GM12878 (cell line): ENCODE measurements around the gene MUC5AC. TPM values are rescaled to one million over a fixed set of nuclear protein-coding genes. Genes with fewer than 3 reads are reported as not detected.

Experiments used
- ATAC-seq: fragments of 200-7000 bp; cut with Tn5 transposase; 3 replicates; pipeline ENCODE4 v1.9.1; 2020; ENCODE audit warnings: mild to moderate bottlenecking, moderate library complexity
- BruUV-seq: library from RNA; stranded (reverse); fragments of 400-500 nt; replicated peaks from 2 replicates; lab custom pipeline; 2021; lab: Mats Ljungman, UMichigan
- CTCF ChIA-PET: fragments of 300-600 bp; sonication (Branson Sonifier 250); formaldehyde crosslinking; extraction: SDS; loops from one replicate; lab custom pipeline; 2021; ENCODE audit warnings: inconsistent platforms; lab: Yijun Ruan, JAX
- POLR2A ChIA-PET: fragments of 350-600 bp; formaldehyde crosslinking; extraction: SDS; loops from one replicate; lab custom pipeline; 2021; ENCODE audit warnings: inconsistent platforms; lab: Charles Lee
- RAD21 ChIA-PET: fragments of 300-600 bp; sonication (Branson Sonifier 250); formaldehyde crosslinking; loops from one replicate; lab custom pipeline; 2023; ENCODE audit warnings: antibody characterized with exemption; ENCODE audit not compliant: unreplicated experiment; lab: Charles Lee
- SMC1A ChIA-PET: fragments of 300-600 bp; sonication (Branson Sonifier 250); formaldehyde crosslinking; loops from one replicate; lab custom pipeline; 2023; ENCODE audit not compliant: unreplicated experiment, uncharacterized antibody; lab: Charles Lee
- DNase-seq: peaks from one replicate; pipeline ENCODE4 v3.0.0-alpha.2; 2011; ENCODE audit warnings: low read depth, low spot score
- FAIRE-seq: peaks from 3 replicates; lab custom pipeline; 2011; peaks lifted over from hg19 to GRCh38; lab: Jason Lieb, UNC
- H2AFZ ChIP-seq: 2 replicates; pipeline ENCODE4 v1.6.0; 2011; ENCODE audit warnings: low read depth, low read length, control low read depth; ENCODE audit not compliant: control insufficient read depth
- H3K27ac ChIP-seq: 2 replicates; pipeline ENCODE4 v1.5.1; 2011; ENCODE audit warnings: control low read depth; ENCODE audit not compliant: control insufficient read depth, insufficient read depth
- H3K27me3 ChIP-seq, 2 experiments: replicated peaks in 1 of 2; 2 replicates each; pipeline versions ENCODE4 v1.6.0 to v1.6.1; 2011; ENCODE audit warnings: low read length in 1 of 2; ENCODE audit not compliant: control insufficient read depth in 2 of 2, insufficient read depth in 2 of 2
- H3K36me3 ChIP-seq, 2 experiments: 2 replicates each; pipeline ENCODE4 v1.5.1; 2011; ENCODE audit warnings: low read length in 1 of 2; ENCODE audit not compliant: control insufficient read depth in 2 of 2, insufficient read depth in 2 of 2
- H3K4me1 ChIP-seq: 2 replicates; pipeline ENCODE4 v1.6.1; 2011; ENCODE audit warnings: mild to moderate bottlenecking, low read length, moderate library complexity, mixed read lengths; ENCODE audit not compliant: control insufficient read depth, insufficient read depth
- H3K4me2 ChIP-seq: 2 replicates; pipeline ENCODE4 v1.6.0; 2011; ENCODE audit warnings: control low read depth; ENCODE audit not compliant: control insufficient read depth, insufficient read depth
- H3K4me3 ChIP-seq: fragments of 200-600 bp; sonication (generic); 2 replicates; pipeline ENCODE4 v1.5.1; 2016
- H3K79me2 ChIP-seq: 2 replicates; pipeline ENCODE4 v1.6.0; 2011; ENCODE audit warnings: low read length; ENCODE audit not compliant: control insufficient read depth, insufficient read depth
- H3K9ac ChIP-seq: 2 replicates; pipeline ENCODE4 v1.8.0; 2011; ENCODE audit warnings: low read length, control low read depth, mixed read lengths; ENCODE audit not compliant: control insufficient read depth, insufficient read depth
- H3K9me3 ChIP-seq: replicated peaks from 3 replicates; pipeline ENCODE4 v1.5.1; 2011; ENCODE audit warnings: mild to moderate bottlenecking, low read length; ENCODE audit not compliant: control insufficient read depth, insufficient read depth
- H4K20me1 ChIP-seq: 2 replicates; pipeline ENCODE4 v1.6.0; 2011; ENCODE audit not compliant: control insufficient read depth, insufficient read depth
- CHD1 ChIP-seq: IDR thresholded peaks from 2 replicates; pipeline ENCODE4 v1.6.1; 2012; ENCODE audit warnings: low read depth, low read length, improper control_type of control experiment
- FOS ChIP-seq: IDR thresholded peaks from 3 replicates; pipeline ENCODE4 v1.6.1; 2011; ENCODE audit warnings: borderline replicate concordance; ENCODE audit not compliant: insufficient read length; ENCODE audit errors: extremely low read depth
- GATAD2B ChIP-seq: fragments of 450-650 bp; conservative IDR thresholded peaks from 2 replicates; pipeline ENCODE4 v1.6.1; 2017; ENCODE audit warnings: low read depth, mild to moderate bottlenecking, moderate library complexity
- IKZF1 ChIP-seq: fragments of 450-650 bp; conservative IDR thresholded peaks from 2 replicates; pipeline ENCODE4 v1.6.1; 2017; ENCODE audit warnings: antibody characterized with exemption, mild to moderate bottlenecking
- NFIC ChIP-seq: IDR thresholded peaks from 2 replicates; pipeline ENCODE4 v1.6.1; 2012; ENCODE audit warnings: low read depth, mild to moderate bottlenecking, inconsistent platforms, low read length, moderate library complexity
- PML ChIP-seq: IDR thresholded peaks from 2 replicates; pipeline ENCODE4 v1.6.1; 2012; ENCODE audit warnings: low read length, inconsistent platforms
- RB1 ChIP-seq: fragments of 450-650 bp; formaldehyde crosslinking; IDR thresholded peaks from 2 replicates; pipeline ENCODE4 v1.6.1; 2017; ENCODE audit warnings: mild to moderate bottlenecking, borderline replicate concordance
- SIX5 ChIP-seq: IDR thresholded peaks from 2 replicates; pipeline ENCODE4 v1.6.1; 2011; ENCODE audit warnings: mild to moderate bottlenecking, low read depth, low read length, moderate library complexity; ENCODE audit not compliant: severe bottlenecking
- WGBS: methylation state at CpG from one replicate; pipeline ENCODE4 v1.1.6; 2016; ENCODE audit warnings: low lambda C conversion rate; ENCODE audit not compliant: insufficient replicate concordance, insufficient coverage; ENCODE audit errors: missing lambda C conversion rate; 5-methylcytosine and 5-hydroxymethylcytosine counted together
- in situ Hi-C: fragments of 300-500 bp; cut with MboI; formaldehyde crosslinking; loops from 9 replicates; pipeline ENCODE4 v1.14.3; 2018; ENCODE audit warnings: mixed read lengths
- intact Hi-C: fragments of 100-400 bp; cut with micrococcal nuclease; formaldehyde crosslinking; loops from one replicate; pipeline ENCODE4 v1.14.2; 2022; ENCODE audit not compliant: unreplicated experiment
- polyA plus RNA-seq, 11 experiments: library from polyadenylated mRNA; depleted of rRNA in 4 of 11; unstranded in 6 of 11; stranded (reverse) in 5 of 11; fragments of >200 nt; fragmentation: Nextera tagmentation in 4 of 11; fragmentation: Illumina TruSeq in 1 of 11; extraction: Ambion mirVana in 4 of 11; extraction: Trizol in 1 of 11; gene quantifications; 1 replicate in 1 of 11; 2 replicates in 10 of 11; pipeline versions ENCODE4 v1.2.1 to v1.2.3, GENCODE V29; 2011 to 2016; ENCODE audit warnings: inconsistent platforms in 2 of 11, missing spikeins in 2 of 11, low read depth in 1 of 11
- total RNA-seq, 4 experiments: library from RNA; depleted of rRNA in 3 of 4; stranded (reverse); fragments of >200 nt in 3 of 4; fragmentation: Illumina TruSeq in 1 of 4; extraction: Trizol in 1 of 4; gene quantifications; 2 replicates each; pipeline versions ENCODE4 v1.2.1 to v1.2.3, GENCODE V29; 2013 to 2021
- TF ChIP-seq, protein P1 (sequence below): fragments of 450-650 bp; IDR thresholded peaks from 2 replicates; pipeline ENCODE4 v1.6.1; 2016; ENCODE audit warnings: mild to moderate bottlenecking
- TF ChIP-seq, protein P2 (sequence below): fragments of 450-650 bp; IDR thresholded peaks from 2 replicates; pipeline ENCODE4 v1.6.1; 2017; ENCODE audit warnings: mild to moderate bottlenecking, moderate library complexity
- TF ChIP-seq, protein P3 (sequence below): fragments of 450-650 bp; IDR thresholded peaks from 2 replicates; pipeline ENCODE4 v1.6.1; 2017; ENCODE audit warnings: borderline replicate concordance
- TF ChIP-seq, protein P4 (sequence below): fragments of 450-650 bp; IDR thresholded peaks from 2 replicates; pipeline ENCODE4 v1.6.1; 2017; ENCODE audit warnings: mild to moderate bottlenecking, low read depth, inconsistent platforms; ENCODE audit not compliant: poor library complexity, severe bottlenecking

The MUC5AC gene
- total and polyA plus RNA-seq, 10 of the 15 experiments (the other 5 are each of a cell fraction or from before 2014, with no cell fraction given): under 0.01 to 0.01 TPM; not detected in 8

DNA sequence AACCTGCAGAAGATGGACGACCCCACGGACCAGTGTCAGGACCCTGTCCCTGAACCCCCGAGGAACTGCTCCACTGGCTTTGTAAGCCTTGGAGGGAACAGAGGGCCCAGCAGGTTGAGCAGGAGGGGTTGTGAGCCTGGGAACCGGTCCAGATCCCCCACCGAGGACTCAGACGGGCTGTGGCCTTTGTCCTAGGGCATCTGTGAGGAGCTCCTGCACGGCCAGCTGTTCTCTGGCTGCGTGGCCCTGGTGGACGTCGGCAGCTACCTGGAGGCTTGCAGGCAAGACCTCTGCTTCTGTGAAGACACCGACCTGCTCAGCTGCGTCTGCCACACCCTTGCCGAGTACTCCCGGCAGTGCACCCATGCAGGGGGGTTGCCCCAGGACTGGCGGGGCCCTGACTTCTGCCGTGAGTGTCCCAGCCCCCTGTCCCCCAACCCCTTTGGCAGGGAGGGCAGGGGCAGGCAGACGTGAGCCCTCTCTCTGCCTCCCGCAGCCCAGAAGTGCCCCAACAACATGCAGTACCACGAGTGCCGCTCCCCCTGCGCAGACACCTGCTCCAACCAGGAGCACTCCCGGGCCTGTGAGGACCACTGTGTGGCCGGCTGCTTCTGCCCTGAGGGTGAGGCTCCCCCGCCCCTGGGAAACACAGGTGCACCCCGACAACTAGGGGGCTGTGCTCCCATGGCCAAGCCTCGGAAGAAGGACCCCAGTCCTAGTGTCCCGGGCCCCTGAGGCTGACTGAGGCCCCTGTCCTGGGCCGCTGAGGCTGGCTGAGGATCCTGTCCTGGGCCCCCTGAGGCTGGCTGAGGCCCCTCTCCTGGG is 6.4 kb downstream of the MUC5AC start:
- H2AFZ ChIP-seq: no peak overlapping the region
- no peaks in the 10 kb centered on the region for H3K36me3 ChIP-seq
- no peak overlapping the region for H3K27ac ChIP-seq
- no peaks in the 10 kb centered on the region for H3K79me2 ChIP-seq
- no peaks in the 10 kb centered on the region for H3K9me3 ChIP-seq
- intact Hi-C loops: no loop called here
- ChIA-PET RAD21 (no interaction called here), SMC1A (no interaction called here), POLR2A (no interaction called here), CTCF (no interaction called here)
- no peak overlapping the region for H3K4me2 ChIP-seq
- no peak overlapping the region for H3K4me3 ChIP-seq
- FAIRE-seq (no peak), DNase-seq (no peak), ATAC-seq (no peak)
- in situ Hi-C loops: loop anchor here (5.0 kb wide), 1 partner anchor 48 kb away; no protein-coding TSS in a partner anchor
- H3K9ac ChIP-seq: no peak overlapping the region
- WGBS: 29% methylated on average over 28 of the region's 28 CpGs
- H3K4me1 ChIP-seq: no peaks in the 10 kb centered on the region
- H4K20me1 ChIP-seq: no peaks in the 10 kb centered on the region
- no TSS peak for BruUV-seq
- H3K27me3 ChIP-seq: no peaks in the 10 kb centered on the region
- TF ChIP-seq SIX5: no peak
- TF ChIP-seq GATAD2B: no peak
- TF ChIP-seq, protein P1, sequence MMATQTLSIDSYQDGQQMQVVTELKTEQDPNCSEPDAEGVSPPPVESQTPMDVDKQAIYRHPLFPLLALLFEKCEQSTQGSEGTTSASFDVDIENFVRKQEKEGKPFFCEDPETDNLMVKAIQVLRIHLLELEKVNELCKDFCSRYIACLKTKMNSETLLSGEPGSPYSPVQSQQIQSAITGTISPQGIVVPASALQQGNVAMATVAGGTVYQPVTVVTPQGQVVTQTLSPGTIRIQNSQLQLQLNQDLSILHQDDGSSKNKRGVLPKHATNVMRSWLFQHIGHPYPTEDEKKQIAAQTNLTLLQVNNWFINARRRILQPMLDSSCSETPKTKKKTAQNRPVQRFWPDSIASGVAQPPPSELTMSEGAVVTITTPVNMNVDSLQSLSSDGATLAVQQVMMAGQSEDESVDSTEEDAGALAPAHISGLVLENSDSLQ: no peak
- no peak for TF ChIP-seq NFIC
- TF ChIP-seq, protein P2, sequence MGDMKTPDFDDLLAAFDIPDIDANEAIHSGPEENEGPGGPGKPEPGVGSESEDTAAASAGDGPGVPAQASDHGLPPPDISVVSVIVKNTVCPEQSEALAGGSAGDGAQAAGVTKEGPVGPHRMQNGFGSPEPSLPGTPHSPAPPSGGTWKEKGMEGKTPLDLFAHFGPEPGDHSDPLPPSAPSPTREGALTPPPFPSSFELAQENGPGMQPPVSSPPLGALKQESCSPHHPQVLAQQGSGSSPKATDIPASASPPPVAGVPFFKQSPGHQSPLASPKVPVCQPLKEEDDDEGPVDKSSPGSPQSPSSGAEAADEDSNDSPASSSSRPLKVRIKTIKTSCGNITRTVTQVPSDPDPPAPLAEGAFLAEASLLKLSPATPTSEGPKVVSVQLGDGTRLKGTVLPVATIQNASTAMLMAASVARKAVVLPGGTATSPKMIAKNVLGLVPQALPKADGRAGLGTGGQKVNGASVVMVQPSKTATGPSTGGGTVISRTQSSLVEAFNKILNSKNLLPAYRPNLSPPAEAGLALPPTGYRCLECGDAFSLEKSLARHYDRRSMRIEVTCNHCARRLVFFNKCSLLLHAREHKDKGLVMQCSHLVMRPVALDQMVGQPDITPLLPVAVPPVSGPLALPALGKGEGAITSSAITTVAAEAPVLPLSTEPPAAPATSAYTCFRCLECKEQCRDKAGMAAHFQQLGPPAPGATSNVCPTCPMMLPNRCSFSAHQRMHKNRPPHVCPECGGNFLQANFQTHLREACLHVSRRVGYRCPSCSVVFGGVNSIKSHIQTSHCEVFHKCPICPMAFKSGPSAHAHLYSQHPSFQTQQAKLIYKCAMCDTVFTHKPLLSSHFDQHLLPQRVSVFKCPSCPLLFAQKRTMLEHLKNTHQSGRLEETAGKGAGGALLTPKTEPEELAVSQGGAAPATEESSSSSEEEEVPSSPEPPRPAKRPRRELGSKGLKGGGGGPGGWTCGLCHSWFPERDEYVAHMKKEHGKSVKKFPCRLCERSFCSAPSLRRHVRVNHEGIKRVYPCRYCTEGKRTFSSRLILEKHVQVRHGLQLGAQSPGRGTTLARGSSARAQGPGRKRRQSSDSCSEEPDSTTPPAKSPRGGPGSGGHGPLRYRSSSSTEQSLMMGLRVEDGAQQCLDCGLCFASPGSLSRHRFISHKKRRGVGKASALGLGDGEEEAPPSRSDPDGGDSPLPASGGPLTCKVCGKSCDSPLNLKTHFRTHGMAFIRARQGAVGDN: no peak
- TF ChIP-seq CHD1: no peak
- TF ChIP-seq FOS: no peak
- TF ChIP-seq RB1: no peak
- TF ChIP-seq, protein P3, sequence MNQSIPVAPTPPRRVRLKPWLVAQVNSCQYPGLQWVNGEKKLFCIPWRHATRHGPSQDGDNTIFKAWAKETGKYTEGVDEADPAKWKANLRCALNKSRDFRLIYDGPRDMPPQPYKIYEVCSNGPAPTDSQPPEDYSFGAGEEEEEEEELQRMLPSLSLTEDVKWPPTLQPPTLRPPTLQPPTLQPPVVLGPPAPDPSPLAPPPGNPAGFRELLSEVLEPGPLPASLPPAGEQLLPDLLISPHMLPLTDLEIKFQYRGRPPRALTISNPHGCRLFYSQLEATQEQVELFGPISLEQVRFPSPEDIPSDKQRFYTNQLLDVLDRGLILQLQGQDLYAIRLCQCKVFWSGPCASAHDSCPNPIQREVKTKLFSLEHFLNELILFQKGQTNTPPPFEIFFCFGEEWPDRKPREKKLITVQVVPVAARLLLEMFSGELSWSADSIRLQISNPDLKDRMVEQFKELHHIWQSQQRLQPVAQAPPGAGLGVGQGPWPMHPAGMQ: no peak
- TF ChIP-seq PML: no peak
- TF ChIP-seq, protein P4, sequence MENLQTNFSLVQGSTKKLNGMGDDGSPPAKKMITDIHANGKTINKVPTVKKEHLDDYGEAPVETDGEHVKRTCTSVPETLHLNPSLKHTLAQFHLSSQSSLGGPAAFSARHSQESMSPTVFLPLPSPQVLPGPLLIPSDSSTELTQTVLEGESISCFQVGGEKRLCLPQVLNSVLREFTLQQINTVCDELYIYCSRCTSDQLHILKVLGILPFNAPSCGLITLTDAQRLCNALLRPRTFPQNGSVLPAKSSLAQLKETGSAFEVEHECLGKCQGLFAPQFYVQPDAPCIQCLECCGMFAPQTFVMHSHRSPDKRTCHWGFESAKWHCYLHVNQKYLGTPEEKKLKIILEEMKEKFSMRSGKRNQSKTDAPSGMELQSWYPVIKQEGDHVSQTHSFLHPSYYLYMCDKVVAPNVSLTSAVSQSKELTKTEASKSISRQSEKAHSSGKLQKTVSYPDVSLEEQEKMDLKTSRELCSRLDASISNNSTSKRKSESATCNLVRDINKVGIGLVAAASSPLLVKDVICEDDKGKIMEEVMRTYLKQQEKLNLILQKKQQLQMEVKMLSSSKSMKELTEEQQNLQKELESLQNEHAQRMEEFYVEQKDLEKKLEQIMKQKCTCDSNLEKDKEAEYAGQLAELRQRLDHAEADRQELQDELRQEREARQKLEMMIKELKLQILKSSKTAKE: no peak
- TF ChIP-seq IKZF1: no peak
